Measurements from ENCODE around the gene CFAP206.

DNA sequence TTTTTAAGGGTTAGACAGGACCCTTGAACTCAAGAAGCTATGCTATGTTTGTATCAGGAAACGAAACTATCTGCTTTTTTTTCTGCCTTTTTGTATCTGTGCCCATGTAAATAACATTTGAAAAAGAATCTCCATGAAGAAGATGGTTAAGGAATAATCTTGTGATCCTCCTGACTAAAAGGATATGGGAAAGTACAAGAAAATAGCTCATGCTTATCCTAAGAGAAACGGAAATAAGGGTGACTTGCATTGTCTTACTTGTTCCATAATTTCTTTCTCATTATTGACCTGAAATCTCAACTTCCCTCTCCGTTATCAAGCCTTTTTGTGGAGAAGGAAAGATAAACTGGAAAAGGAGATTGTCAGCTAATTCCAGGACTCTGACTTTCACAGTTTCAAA is 5.9 kb upstream of the CFAP206 start:
- TF ChIP-seq, protein P1, sequence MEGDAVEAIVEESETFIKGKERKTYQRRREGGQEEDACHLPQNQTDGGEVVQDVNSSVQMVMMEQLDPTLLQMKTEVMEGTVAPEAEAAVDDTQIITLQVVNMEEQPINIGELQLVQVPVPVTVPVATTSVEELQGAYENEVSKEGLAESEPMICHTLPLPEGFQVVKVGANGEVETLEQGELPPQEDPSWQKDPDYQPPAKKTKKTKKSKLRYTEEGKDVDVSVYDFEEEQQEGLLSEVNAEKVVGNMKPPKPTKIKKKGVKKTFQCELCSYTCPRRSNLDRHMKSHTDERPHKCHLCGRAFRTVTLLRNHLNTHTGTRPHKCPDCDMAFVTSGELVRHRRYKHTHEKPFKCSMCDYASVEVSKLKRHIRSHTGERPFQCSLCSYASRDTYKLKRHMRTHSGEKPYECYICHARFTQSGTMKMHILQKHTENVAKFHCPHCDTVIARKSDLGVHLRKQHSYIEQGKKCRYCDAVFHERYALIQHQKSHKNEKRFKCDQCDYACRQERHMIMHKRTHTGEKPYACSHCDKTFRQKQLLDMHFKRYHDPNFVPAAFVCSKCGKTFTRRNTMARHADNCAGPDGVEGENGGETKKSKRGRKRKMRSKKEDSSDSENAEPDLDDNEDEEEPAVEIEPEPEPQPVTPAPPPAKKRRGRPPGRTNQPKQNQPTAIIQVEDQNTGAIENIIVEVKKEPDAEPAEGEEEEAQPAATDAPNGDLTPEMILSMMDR (IDR thresholded peaks at IDR 0.05; ENCODE audit: low read depth, low read length, poor library complexity, severe bottlenecking) = no peak
- TF ChIP-seq EZH2phosphoT487 (IDR thresholded peaks at IDR 0.05; ENCODE audit: borderline replicate concordance, low read length) = no peak
